Measurements from ENCODE around the gene PEX11A.

The PEX11A gene

GRCh38 chr15:89654847-89655805, 35.4 kb downstream of the PEX11A start, which contains the start of gene KIF7:
KIF7 (minus strand) TSS chr15:89655467; CDS start chr15:89652930, 2,537 bp downstream.
- no peak for DNase-seq

GRCh38 chr15:89654301-89654761, 36.2 kb downstream of the PEX11A start:
- DNase-seq, result no peak

GRCh38 chr15:89653578-89653977, 37.0 kb downstream of the PEX11A start:
- no peak for DNase-seq

- no peak for DNase-seq
Measured at GRCh38 chr15:89652666-89653065, 37.9 kb downstream of the PEX11A start.

- no peak for DNase-seq
Measured at GRCh38 chr15:89652131-89652530, 38.4 kb downstream of the PEX11A start.

GRCh38 chr15:89649716-89650115, 40.8 kb downstream of the PEX11A start:
- no peak for DNase-seq

- DNase-seq, result no peak
Measured at GRCh38 chr15:89649013-89649625, 41.4 kb downstream of the PEX11A start.

- no peak for DNase-seq
Measured at GRCh38 chr15:89648106-89649012, 42.2 kb downstream of the PEX11A start.

GRCh38 chr15:89647191-89647851, 43.2 kb downstream of the PEX11A start:
- peak; percentile 35 for DNase-seq

- no peak for DNase-seq
Measured at GRCh38 chr15:89646416-89647141, 44.0 kb downstream of the PEX11A start.

GRCh38 chr15:89645680-89646079, 44.9 kb downstream of the PEX11A start:
- DNase-seq, result no peak

- DNase-seq, result no peak
Measured at GRCh38 chr15:89642106-89642505, 48.4 kb downstream of the PEX11A start.

- no peak for DNase-seq
Measured at GRCh38 chr15:89641053-89641452, 49.5 kb downstream of the PEX11A start.

GRCh38 chr15:89640245-89640644, 50.3 kb downstream of the PEX11A start:
- no peak for DNase-seq

- no peak for DNase-seq
Measured at GRCh38 chr15:89633585-89633984, 57.0 kb downstream of the PEX11A start.

- no peak for DNase-seq
Measured at GRCh38 chr15:89632563-89633430, 57.8 kb downstream of the PEX11A start.

GRCh38 chr15:89631902-89632264, 58.7 kb downstream of the PEX11A start:
- DNase-seq, result no peak

Measured in CD4-positive, alpha-beta T cell treated with Interleukin-4 for 4 hours (primary cell).